H1 (cell line): ENCODE measurements around the gene SLC9A7. TPM values are rescaled to one million over a fixed set of nuclear protein-coding genes. Genes with fewer than 3 reads are reported as not detected.

ENCODE experiments used
- CTCF ChIA-PET: fragments of 300-600 bp; sonication (Branson Sonifier 250); formaldehyde crosslinking; loops from one replicate; lab custom pipeline; 2021; ENCODE audit not compliant: partially characterized antibody; lab: Charles Lee
- POLR2A ChIA-PET: fragments of 300-600 bp; sonication (Branson Sonifier 250); formaldehyde crosslinking; loops from one replicate; lab custom pipeline; 2021; ENCODE audit warnings: inconsistent platforms; ENCODE audit not compliant: partially characterized antibody; lab: Charles Lee
- DNase-seq, 2 experiments: peaks; one replicate each; pipeline versions ENCODE4 v3.0.0 to v3.0.0-alpha.2; 2010 to 2022; ENCODE audit warnings: low spot score in 2 of 2, low read depth in 1 of 2, mixed read lengths in 1 of 2
- FAIRE-seq: peaks from 2 replicates; lab custom pipeline; 2011; peaks lifted over from hg19 to GRCh38; lab: Jason Lieb, UNC
- H2AFZ ChIP-seq: 2 replicates; pipeline ENCODE4 v1.8.1; 2012; ENCODE audit warnings: low read length, inconsistent platforms
- H2AK5ac ChIP-seq: 2 replicates; pipeline ENCODE4 v1.6.1; 2013; ENCODE audit warnings: low read depth, low read length
- H2BK120ac ChIP-seq: replicated peaks from 2 replicates; pipeline ENCODE3; 2013; ENCODE audit warnings: low read depth, low read length, inconsistent platforms
- H2BK12ac ChIP-seq: 2 replicates; pipeline ENCODE4 v1.6.1; 2013; ENCODE audit warnings: low read depth, low read length
- H2BK15ac ChIP-seq: 2 replicates; pipeline ENCODE4 v1.6.1; 2013; ENCODE audit warnings: low read length
- H2BK20ac ChIP-seq: 2 replicates; pipeline ENCODE4 v1.6.1; 2013; ENCODE audit warnings: low read length
- H2BK5ac ChIP-seq: 2 replicates; pipeline ENCODE4 v1.6.1; 2013; ENCODE audit warnings: low read depth, low read length
- H3K14ac ChIP-seq: 2 replicates; pipeline ENCODE4 v1.6.1; 2013; ENCODE audit warnings: inconsistent platforms; ENCODE audit not compliant: insufficient read length
- H3K18ac ChIP-seq: 2 replicates; pipeline ENCODE4 v1.6.1; 2013; ENCODE audit warnings: low read length; ENCODE audit errors: extremely low read depth
- H3K23ac ChIP-seq: 2 replicates; pipeline ENCODE4 v1.6.1; 2013; ENCODE audit warnings: inconsistent platforms; ENCODE audit not compliant: insufficient read length
- H3K23me2 ChIP-seq: 2 replicates; pipeline ENCODE4 v1.6.1; 2013; ENCODE audit warnings: low read depth, low read length
- H3K27ac ChIP-seq: 2 replicates; pipeline ENCODE4 v1.6.1; 2011; ENCODE audit warnings: low read depth, low read length, inconsistent platforms
- H3K27me3 ChIP-seq, 4 experiments: replicated peaks in 1 of 4; 1 replicate in 1 of 4; 2 replicates in 3 of 4; pipeline versions ENCODE4 v1.6.1 to v1.8.1; 2011 to 2013; ENCODE audit warnings: low read length in 3 of 4, mild to moderate bottlenecking in 3 of 4, inconsistent platforms in 2 of 4, mixed read lengths in 2 of 4, moderate library complexity in 1 of 4; ENCODE audit not compliant: control insufficient read depth in 3 of 4, insufficient read depth in 3 of 4; ENCODE audit errors: extremely low read depth in 1 of 4
- H3K36me3 ChIP-seq, 4 experiments: 2 replicates each; pipeline versions ENCODE4 v1.6.1 to v1.8.1; 2011 to 2013; ENCODE audit warnings: mild to moderate bottlenecking in 4 of 4, low read length in 3 of 4, moderate library complexity in 2 of 4, control low read depth in 1 of 4, inconsistent platforms in 1 of 4; ENCODE audit not compliant: insufficient read depth in 4 of 4, control insufficient read depth in 2 of 4
- H3K4ac ChIP-seq: replicated peaks from 2 replicates; pipeline ENCODE3; 2013; ENCODE audit warnings: low read length, low read depth, mixed read lengths, inconsistent platforms; ENCODE audit not compliant: insufficient read length
- H3K4me1 ChIP-seq, 4 experiments: replicated peaks in 1 of 4; 1 replicate in 1 of 4; 2 replicates in 3 of 4; pipeline versions ENCODE4 v1.6.1 to v1.8.1; 2011 to 2013; ENCODE audit warnings: low read length in 3 of 4, inconsistent platforms in 2 of 4, mixed read lengths in 1 of 4; ENCODE audit not compliant: insufficient read depth in 4 of 4, control insufficient read depth in 3 of 4
- H3K4me2 ChIP-seq, 2 experiments: 2 replicates each; pipeline versions ENCODE4 v1.6.1 to v1.8.1; 2011 to 2013; ENCODE audit warnings: low read depth in 2 of 2, low read length in 2 of 2, control low read depth in 1 of 2, inconsistent platforms in 1 of 2, mild to moderate bottlenecking in 1 of 2; ENCODE audit not compliant: insufficient read depth in 1 of 2
- H3K4me3 ChIP-seq, 4 experiments: fragments of 200-600, 300-600 bp in 1 of 4; sonication (generic), shearing (Covaris generic), sonication (Bioruptor Twin) in 1 of 4; 2 replicates each; pipeline versions ENCODE4 v1.5.1 to v1.8.1; 2011 to 2016; ENCODE audit warnings: low read length in 4 of 4, low read depth in 3 of 4, control low read depth in 2 of 4, inconsistent platforms in 2 of 4, mild to moderate bottlenecking in 2 of 4, mixed read lengths in 1 of 4, moderate library complexity in 1 of 4; ENCODE audit not compliant: insufficient read depth in 2 of 4; ENCODE audit errors: extremely low read depth in 1 of 4
- H3K56ac ChIP-seq: replicated peaks from 2 replicates; pipeline ENCODE3; 2013; ENCODE audit warnings: low read depth, mild to moderate bottlenecking, mixed read lengths, low read length, inconsistent platforms; ENCODE audit not compliant: insufficient read length
- H3K79me1 ChIP-seq: 2 replicates; pipeline ENCODE4 v1.6.1; 2013; ENCODE audit warnings: low read depth, low read length, control low read depth
- H3K79me2 ChIP-seq, 2 experiments: 2 replicates each; pipeline versions ENCODE4 v1.6.1 to v1.8.1; 2012 to 2013; ENCODE audit warnings: low read length in 2 of 2, mild to moderate bottlenecking in 2 of 2, inconsistent platforms in 1 of 2; ENCODE audit not compliant: insufficient read depth in 2 of 2, control insufficient read depth in 1 of 2
- H3K9ac ChIP-seq, 4 experiments: replicated peaks in 1 of 4; 1 replicate in 1 of 4; 2 replicates in 3 of 4; pipeline versions ENCODE4 v1.6.1 to v1.8.1; 2011 to 2013; ENCODE audit warnings: low read depth in 3 of 4, low read length in 3 of 4, control low read depth in 2 of 4, mild to moderate bottlenecking in 2 of 4, moderate library complexity in 2 of 4, inconsistent platforms in 1 of 4; ENCODE audit errors: extremely low read depth in 1 of 4
- H3K9me3 ChIP-seq, 2 experiments: 2 replicates each; pipeline versions ENCODE4 v1.6.1 to v1.8.1; 2012 to 2013; ENCODE audit warnings: mild to moderate bottlenecking in 2 of 2, moderate library complexity in 2 of 2, control low read depth in 1 of 2, inconsistent platforms in 1 of 2, low read depth in 1 of 2, low read length in 1 of 2, mixed read lengths in 1 of 2; ENCODE audit not compliant: insufficient read depth in 2 of 2
- H4K20me1 ChIP-seq, 2 experiments: replicated peaks in 1 of 2; 2 replicates each; pipeline versions ENCODE3 to v1.8.1; 2011 to 2013; ENCODE audit warnings: inconsistent platforms in 2 of 2, low read length in 2 of 2, mild to moderate bottlenecking in 1 of 2; ENCODE audit not compliant: insufficient read depth in 2 of 2, control insufficient read depth in 1 of 2
- H4K5ac ChIP-seq: 2 replicates; pipeline ENCODE4 v1.6.1; 2013; ENCODE audit warnings: low read length, low read depth, mixed read lengths, inconsistent platforms; ENCODE audit not compliant: insufficient read length
- H4K8ac ChIP-seq: 2 replicates; pipeline ENCODE4 v1.8.0; 2013; ENCODE audit warnings: mild to moderate bottlenecking, moderate library complexity, low read length, inconsistent platforms; ENCODE audit not compliant: insufficient read depth; ENCODE audit errors: extremely low read depth
- H4K91ac ChIP-seq: replicated peaks from 2 replicates; pipeline ENCODE3; 2013; ENCODE audit warnings: low read length, mixed read lengths, inconsistent platforms; ENCODE audit not compliant: insufficient read length
- SIRT6 ChIP-seq: IDR thresholded peaks from one replicate; pipeline ENCODE4 v1.7.1; 2012; ENCODE audit warnings: low read length, inconsistent platforms
- WGBS, 2 experiments: shearing (Covaris generic) in 1 of 2; methylation state at CpG; one replicate each; pipeline versions ENCODE4 v1.1.6 to v1.1.7; 2013 to 2015; ENCODE audit warnings: low lambda C conversion rate in 2 of 2, mixed read lengths in 2 of 2, inconsistent platforms in 1 of 2, low coverage in 1 of 2, missing lambda C conversion rate in 1 of 2; ENCODE audit not compliant: insufficient replicate concordance in 2 of 2, insufficient coverage in 1 of 2, insufficient read length in 1 of 2; ENCODE audit errors: extremely low coverage in 1 of 2, missing lambda C conversion rate in 1 of 2; 5-methylcytosine and 5-hydroxymethylcytosine counted together
- polyA plus RNA-seq, 7 experiments: library from polyadenylated mRNA; depleted of rRNA in 3 of 7; stranded (reverse) in 5 of 7; unstranded in 2 of 7; fragments of >200 nt in 5 of 7; fragments of 200-250 nt in 2 of 7; gene quantifications; 1 replicate in 5 of 7; 2 replicates in 1 of 7; 4 replicates in 1 of 7; pipeline versions ENCODE4 v1.2.1 to v1.2.3, GENCODE V29; 2011 to 2013; ENCODE audit warnings: missing spikeins in 2 of 7, mixed read lengths in 2 of 7
- total RNA-seq: library from RNA; stranded (reverse); fragmentation: NEBNext Ultra II Directional; extraction: Animal tissue kit (Norgen Biotek cat#: 25700); gene quantifications from 2 replicates; pipeline ENCODE4 v1.2.1, GENCODE V29; 2021

Gene SLC9A7
- total and polyA plus RNA-seq, 2 of the 8 experiments (the other 6 are each of a cell fraction or from before 2014, with no cell fraction given): 6.7 to 17.2 TPM

DNA sequence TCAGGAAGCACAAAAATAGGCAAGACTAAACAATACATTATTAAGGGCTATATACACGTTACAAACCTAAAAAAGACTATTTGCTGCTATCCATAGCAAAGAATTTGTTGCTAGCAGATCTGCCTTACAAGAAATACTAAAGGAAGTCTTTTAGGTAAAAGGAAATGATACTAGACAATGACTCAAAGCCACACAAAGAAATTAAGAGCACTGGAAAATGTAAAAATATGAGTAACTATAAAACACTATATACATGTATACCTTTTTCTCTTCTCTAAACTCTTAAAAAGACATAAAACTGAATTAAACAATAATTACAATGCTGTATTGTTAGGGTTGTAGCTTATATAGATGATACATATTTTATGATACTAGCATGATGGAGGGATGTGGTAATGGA, 25.7 kb downstream of the SLC9A7 start:
- no peak overlapping the region for H2AK5ac ChIP-seq
- H4K91ac ChIP-seq: no peak overlapping the region
- no peaks in the 10 kb centered on the region for H3K4me1 ChIP-seq
- peaks cover 0 to 5% of the 10 kb centered on the region in 2 experiments; a peak in 2 of 4 replicates for H3K79me2 ChIP-seq
- ChIA-PET CTCF (interaction anchor here (0.6 to 0.7 kb wide), 2 partner anchors 24 to 360 kb away, joined by 3 read pairs; no protein-coding TSS in a partner anchor), POLR2A (no interaction called here)
- no peak overlapping the region for H3K9ac ChIP-seq
- no peaks in the 10 kb centered on the region for H3K23me2 ChIP-seq
- H3K79me1 ChIP-seq: no peaks in the 10 kb centered on the region
- no peak overlapping the region for H3K4me3 ChIP-seq
- H2BK15ac ChIP-seq: no peak overlapping the region
- TF ChIP-seq SIRT6: no peak
- FAIRE-seq: no peak
- no peaks in the 10 kb centered on the region for H3K27me3 ChIP-seq
- H3K14ac ChIP-seq: no peak overlapping the region
- DNase-seq: no peak
- H3K18ac ChIP-seq: no peak overlapping the region
- no peak overlapping the region for H3K4ac ChIP-seq
- H4K8ac ChIP-seq: no peak overlapping the region
- H3K27ac ChIP-seq: no peak overlapping the region
- no peak overlapping the region for H2BK120ac ChIP-seq
- H2AFZ ChIP-seq: no peak overlapping the region
- no peak overlapping the region for H2BK5ac ChIP-seq
- no peak overlapping the region for H2BK20ac ChIP-seq
- H3K4me2 ChIP-seq: no peak overlapping the region
- no peak overlapping the region for H2BK12ac ChIP-seq
- no peaks in the 10 kb centered on the region for H3K36me3 ChIP-seq
- H3K9me3 ChIP-seq: peaks cover 0 to 7% of the 10 kb centered on the region in 2 experiments; a peak in 1 of 4 replicates
- H4K5ac ChIP-seq: no peak overlapping the region
- no peaks in the 10 kb centered on the region for H4K20me1 ChIP-seq
- no peak overlapping the region for H3K23ac ChIP-seq
- 86% methylated on average over 1 of the region's 1 CpG; no CpG with 5 or more reads in 1 of the 2 experiments for WGBS, 2 experiments
- H3K56ac ChIP-seq: no peak overlapping the region
